Activated T-helper 1 cell treated with anti-CD3 and anti-CD28 coated beads, Interleukin-2, amount 50 U/mL, for 16 hours (primary cell): Measurements from ENCODE around the gene DLX3.

ENCODE experiments used
- DNase-seq, 2 donors: peaks; one replicate each; pipeline ENCODE4 v3.0.0-alpha.2; 2020; ENCODE audit warnings: low read depth in 1 of 2, low spot score in 1 of 2

DLX3 gene

DNA sequence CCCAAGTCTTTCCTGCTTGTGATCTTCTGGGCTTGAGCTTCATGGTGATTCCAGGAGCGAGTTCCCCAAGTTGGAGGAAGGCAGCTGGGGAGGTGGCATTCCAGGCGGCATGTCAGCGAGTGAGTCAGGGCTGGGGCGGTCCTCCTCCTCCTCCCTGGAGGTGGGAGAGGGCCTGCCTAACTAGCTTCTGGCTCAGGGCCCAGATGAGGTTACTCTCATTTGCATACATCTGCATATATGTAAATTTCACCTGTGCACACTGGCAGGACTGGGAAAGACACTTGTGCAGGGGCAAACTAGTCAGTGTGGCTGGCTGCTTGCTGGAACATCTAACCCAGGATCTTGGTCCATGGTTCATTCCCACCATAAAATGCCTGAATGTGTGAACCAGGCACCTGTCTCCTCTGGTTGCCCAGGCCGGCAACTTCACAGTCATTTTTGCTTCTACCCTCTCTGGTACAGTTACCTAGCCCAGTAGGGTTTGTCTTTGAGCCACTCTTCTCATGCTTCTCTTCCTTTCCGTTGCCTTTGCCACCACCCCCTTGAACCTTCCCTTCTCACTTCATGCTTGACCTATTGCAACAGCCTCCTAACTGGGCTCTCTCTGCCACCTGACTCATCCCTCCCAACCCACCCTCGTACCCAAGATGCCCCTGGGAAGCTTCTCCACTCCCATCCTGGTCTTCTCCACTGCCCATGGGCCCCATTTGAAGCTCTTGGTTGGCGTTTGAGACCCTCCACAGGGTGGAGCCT is 35.7 kb downstream of the DLX3 start:
- DNase-seq: no peak

GRCh38 chr17:49958723-49959122 is 36.3 kb downstream of the DLX3 start:
- no peak for DNase-seq

DNA sequence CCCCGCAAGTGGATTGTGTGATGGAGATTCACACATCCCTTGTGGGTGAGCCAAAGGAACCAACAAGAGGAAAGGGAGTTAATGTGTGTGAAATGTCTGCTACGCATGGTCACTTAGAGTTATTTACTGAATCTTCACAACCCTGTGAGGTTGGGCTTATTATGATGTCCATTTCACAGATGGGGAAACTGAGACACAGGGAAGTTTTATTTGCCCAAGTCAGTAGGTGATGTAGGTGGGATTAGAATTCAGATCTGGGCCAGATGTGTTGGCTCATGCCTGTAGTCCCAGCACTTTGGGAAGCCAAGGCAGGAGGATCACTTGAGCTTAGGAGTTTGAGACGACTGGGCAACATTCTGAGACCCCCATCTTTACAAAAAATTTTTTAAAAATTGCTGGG is 37.7 kb downstream of the DLX3 start:
- no peak for DNase-seq

GRCh38 chr17:49956780-49957179 is 38.2 kb downstream of the DLX3 start:
- DNase-seq: no peak

GRCh38 chr17:49955157-49955556 is 39.9 kb downstream of the DLX3 start:
- DNase-seq: no peak

GRCh38 chr17:49952912-49953497 is 42.0 kb downstream of the DLX3 start:
- no peak for DNase-seq

DNA sequence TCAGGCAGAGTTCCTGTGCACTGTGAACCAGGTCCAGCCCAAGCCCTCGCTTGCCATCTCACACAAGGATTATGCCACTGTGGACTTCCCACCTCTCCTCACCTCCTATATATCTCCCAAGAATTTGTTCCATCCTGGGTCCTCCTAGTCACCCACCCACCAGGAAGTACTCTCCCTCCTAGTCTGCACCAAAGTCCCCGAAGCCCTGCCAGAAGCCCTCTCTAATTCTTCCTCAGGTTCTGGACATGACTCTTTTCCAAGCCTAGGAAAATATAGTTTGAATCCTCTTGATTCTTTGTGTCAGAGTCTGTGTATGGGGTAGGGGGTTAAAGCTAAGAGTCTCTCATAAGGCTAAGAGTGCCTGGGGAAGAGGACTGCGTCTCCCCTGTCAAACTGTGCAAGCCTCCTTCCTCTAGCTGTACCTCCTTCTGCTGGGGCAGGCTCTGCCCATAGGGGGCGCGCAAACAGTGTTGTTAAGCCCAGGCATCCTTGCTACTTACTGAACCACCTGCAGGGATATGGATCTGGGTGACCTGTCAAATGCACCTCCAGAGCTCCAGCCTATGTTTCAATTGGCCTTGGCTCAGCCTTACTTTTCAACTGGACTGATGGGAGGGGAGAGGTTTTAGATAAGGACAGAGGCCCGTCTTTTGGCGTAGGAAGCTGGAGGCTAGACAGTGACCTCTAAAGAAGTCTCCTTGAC is 42.7 kb downstream of the DLX3 start:
- DNase-seq: peak; percentile 58 to 71

- no peak for DNase-seq
Measured at GRCh38 chr17:49951362-49952082, 43.5 kb downstream of the DLX3 start.

- DNase-seq: no peak
Measured at GRCh38 chr17:49949634-49950033, 45.4 kb downstream of the DLX3 start.

GRCh38 chr17:49946964-49947584 is 48.0 kb downstream of the DLX3 start:
- no peak for DNase-seq

DNA sequence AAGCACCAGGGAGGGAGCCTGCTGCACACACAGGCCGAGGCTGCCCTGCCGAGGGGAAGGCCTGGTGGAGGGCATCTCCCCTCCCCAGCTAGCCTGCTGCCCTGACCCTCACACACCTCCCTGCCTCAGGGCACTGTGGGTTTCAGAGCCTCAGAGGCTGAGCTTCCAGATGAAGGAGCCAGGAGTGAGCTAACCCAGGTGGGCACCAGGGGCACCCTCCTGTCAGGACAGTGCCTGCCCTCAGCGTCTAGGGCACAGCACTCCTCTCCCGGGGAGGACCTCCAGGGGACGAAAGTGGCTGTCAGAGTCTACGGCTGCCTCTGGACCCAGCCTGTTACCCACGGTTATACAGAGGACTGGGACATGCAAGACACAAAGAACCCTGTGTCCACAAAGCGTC is 48.8 kb downstream of the DLX3 start:
- no peak for DNase-seq

GRCh38 chr17:49944273-49944870 is 50.7 kb downstream of the DLX3 start:
- DNase-seq: no peak

DNA sequence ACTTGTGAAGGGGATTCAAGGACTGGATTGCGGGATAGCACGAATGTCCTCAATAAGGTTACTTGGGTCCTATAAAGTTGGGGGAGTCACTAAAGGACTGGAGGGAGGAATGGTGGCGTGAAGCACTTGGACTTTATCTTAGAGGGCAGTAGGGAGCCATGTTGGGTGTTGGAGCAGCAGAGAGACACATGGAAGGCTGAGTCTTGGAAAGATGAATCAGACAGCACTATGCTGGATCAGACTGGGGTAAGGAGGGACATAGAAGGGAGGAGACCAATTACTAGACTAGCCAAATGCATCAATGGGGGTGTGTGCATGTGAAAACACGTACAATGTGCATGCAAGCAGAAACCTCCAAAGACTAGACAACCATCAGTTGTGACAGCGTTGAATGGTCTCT is 52.1 kb downstream of the DLX3 start:
- no peak for DNase-seq

DNA sequence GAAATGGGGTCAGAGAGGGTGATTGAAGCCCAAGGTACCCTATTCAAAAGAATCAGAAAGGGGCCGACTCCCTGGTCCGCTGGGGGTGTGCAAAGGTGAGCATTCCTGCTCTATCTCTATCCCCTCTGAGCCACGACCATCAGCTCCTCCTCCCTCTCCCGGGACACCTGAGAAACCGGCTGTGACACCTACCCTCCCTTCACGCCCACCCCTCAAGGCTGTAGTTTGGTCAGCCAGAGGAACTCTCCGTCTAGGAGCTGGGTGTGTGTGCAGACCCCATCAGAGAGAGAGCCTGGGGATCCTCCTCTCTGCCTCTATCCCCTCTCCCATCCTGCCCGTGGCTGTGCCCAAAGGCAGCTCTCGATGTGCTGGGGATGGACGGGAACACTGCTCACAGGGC is 53.6 kb downstream of the DLX3 start:
- no peak for DNase-seq
